Stimulated activated CD8-positive, alpha-beta memory T cell treated with anti-CD3 and anti-CD28 coated beads, Interleukin-15, amount 100 ng/mL, for 48 hours (primary cell): ENCODE data around the gene NPIPA2.
"Not testable (repeated sequence)": the region's sequence is repeated elsewhere in the genome, so short reads cannot be mapped to it uniquely, and the experiment has no call there.

Source experiments
- DNase-seq, 2 donors: peaks; one replicate each; pipeline ENCODE4 v3.0.0-alpha.2; 2020; ENCODE audit warnings: low read depth in 2 of 2

The NPIPA2 gene

DNA sequence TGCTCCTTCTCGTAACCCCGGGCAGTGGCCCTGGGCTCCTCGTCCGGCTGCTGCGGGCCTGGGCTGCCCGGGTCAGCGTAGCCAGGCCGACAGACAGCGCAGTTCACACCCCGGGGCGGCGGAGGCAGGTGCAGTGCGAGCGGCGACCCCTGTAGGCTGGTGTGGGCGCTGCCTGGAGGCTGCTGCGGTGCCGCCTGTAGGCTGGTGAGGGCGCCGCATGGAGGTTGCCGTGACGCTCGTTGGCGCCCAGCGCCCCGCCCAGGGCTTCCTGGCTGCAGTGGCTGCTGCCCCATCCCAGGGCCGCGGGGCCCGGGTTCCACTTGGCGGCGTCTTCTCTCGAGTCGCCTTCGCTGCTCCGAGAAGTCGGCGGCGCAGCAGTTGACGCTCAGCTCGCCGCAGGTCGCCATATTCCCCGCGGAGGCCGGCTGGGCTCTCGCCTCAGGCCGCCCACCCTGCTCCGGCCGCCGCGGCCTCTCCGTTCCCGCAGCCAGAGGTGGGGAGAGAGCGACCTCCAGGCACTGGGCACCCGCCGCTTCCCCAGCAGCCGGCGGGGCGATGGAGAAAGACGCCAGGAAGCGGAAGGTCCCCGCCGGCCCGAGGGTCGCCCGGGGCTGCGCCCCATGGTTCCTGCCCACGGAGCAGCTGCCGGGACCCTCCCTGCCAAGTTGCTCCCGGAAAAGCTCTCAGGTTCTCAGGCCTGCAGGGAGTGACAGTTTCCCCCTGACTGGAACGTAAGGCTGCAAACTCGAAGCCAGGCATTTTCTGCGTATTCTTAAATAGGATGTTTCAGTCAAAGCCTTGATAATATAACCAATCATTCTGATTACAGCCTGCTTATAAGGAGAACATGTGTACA is at the start of gene NPIPA2:
Gene NPIPA2 (plus strand): TSS at position 261 of the 856 bp plus-strand sequence. CDS start 5,533 bp downstream, outside the sequence.
- DNase-seq: not testable (repeated sequence)

DNA sequence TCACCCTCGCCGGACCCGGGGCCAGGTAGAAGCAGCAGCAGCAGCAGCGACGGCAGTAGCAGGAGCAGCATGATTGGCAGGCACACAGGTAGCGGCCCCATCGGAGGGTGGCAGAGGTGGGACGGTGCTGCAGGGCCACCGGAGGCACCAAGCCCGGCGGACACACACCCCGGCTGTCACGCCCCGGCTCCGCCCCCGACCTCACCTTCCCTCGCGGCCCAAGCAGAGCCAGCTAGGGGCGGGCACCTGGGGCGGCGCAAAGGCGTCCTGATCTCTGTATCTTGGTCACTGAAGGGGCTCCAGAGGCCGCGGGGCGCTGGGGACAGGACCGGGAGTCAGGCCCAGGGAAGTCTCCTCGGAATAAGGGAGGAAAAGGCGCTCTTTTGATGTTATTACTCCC is 48.2 kb upstream of the NPIPA2 start, which contains the start of gene PLA2G10:
Gene PLA2G10 (minus strand): TSS at position 180 of the 400 bp plus-strand sequence. CDS start 79 bp downstream, at position 101.
- DNase-seq: not testable (repeated sequence)

DNA sequence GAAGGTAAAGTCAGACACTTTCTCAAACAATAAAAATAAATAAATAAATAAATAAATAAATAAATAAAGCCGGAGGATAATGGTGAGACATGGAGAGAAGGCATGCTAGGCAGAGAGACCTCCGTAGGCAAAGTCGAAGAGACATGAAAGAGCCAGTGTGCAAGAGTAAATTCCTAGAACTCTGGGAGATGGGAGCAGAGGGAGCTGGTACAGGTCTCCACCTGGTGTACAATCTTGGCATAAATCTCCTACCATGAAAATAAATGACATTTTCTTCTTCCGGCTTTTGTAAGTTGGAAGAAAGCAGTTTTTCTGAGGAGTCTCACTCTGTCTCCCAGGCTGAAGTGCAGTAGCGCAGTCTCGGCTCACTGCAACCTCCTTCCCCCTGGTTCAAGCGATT is 40.5 kb upstream of the NPIPA2 start:
- not testable (repeated sequence) for DNase-seq

DNA sequence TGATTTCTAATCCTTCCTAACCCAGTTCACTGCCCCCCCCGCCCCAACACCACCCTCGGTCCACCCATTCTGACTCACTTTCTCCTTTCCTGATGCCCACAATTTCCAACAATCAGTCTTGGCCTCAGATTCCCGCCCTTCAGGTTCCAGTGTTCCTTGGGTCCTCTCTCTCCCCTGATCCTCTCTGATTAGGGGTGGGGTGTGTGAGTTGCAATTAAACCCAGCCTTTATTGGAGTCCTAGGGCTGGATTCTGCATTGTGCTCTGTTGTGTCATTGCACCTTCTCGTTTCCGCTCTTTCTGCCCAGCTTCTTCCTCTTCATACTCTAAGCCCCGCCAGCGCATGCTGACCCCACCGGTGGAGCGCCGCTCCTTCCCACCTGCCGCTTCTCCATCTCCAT is 39.7 kb upstream of the NPIPA2 start:
- not testable (repeated sequence) for DNase-seq

DNA sequence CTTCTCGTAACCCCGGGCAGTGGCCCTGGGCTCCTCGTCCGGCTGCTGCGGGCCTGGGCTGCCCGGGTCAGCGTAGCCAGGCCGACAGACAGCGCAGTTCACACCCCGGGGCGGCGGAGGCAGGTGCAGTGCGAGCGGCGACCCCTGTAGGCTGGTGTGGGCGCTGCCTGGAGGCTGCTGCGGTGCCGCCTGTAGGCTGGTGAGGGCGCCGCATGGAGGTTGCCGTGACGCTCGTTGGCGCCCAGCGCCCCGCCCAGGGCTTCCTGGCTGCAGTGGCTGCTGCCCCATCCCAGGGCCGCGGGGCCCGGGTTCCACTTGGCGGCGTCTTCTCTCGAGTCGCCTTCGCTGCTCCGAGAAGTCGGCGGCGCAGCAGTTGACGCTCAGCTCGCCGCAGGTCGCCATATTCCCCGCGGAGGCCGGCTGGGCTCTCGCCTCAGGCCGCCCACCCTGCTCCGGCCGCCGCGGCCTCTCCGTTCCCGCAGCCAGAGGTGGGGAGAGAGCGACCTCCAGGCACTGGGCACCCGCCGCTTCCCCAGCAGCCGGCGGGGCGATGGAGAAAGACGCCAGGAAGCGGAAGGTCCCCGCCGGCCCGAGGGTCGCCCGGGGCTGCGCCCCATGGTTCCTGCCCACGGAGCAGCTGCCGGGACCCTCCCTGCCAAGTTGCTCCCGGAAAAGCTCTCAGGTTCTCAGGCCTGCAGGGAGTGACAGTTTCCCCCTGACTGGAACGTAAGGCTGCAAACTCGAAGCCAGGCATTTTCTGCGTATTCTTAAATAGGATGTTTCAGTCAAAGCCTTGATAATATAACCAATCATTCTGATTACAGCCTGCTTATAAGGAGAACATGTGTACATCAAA is 38.9 kb upstream of the NPIPA2 start, which contains the start of gene NPIPA3:
Gene NPIPA3 (plus strand): TSS at position 256 of the 856 bp plus-strand sequence. CDS start 5,533 bp downstream, outside the sequence.
- DNase-seq: not testable (repeated sequence)

DNA sequence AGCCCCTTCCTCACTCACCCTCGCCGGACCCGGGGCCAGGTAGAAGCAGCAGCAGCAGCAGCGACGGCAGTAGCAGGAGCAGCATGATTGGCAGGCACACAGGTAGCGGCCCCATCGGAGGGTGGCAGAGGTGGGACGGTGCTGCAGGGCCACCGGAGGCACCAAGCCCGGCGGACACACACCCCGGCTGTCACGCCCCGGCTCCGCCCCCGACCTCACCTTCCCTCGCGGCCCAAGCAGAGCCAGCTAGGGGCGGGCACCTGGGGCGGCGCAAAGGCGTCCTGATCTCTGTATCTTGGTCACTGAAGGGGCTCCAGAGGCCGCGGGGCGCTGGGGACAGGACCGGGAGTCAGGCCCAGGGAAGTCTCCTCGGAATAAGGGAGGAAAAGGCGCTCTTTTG is 9.1 kb upstream of the NPIPA2 start:
- DNase-seq: not testable (repeated sequence)

DNA sequence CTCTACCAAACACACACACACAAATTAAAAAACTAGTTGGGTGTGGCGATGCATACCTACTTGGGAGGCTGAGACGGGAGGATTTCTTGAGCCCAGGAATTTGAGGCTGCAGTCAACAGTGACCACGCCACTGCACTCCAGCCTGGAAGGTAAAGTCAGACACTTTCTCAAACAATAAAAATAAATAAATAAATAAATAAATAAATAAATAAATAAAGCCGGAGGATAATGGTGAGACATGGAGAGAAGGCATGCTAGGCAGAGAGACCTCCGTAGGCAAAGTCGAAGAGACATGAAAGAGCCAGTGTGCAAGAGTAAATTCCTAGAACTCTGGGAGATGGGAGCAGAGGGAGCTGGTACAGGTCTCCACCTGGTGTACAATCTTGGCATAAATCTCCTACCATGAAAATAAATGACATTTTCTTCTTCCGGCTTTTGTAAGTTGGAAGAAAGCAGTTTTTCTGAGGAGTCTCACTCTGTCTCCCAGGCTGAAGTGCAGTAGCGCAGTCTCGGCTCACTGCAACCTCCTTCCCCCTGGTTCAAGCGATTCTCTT is 1.4 kb upstream of the NPIPA2 start:
- not testable (repeated sequence) for DNase-seq

DNA sequence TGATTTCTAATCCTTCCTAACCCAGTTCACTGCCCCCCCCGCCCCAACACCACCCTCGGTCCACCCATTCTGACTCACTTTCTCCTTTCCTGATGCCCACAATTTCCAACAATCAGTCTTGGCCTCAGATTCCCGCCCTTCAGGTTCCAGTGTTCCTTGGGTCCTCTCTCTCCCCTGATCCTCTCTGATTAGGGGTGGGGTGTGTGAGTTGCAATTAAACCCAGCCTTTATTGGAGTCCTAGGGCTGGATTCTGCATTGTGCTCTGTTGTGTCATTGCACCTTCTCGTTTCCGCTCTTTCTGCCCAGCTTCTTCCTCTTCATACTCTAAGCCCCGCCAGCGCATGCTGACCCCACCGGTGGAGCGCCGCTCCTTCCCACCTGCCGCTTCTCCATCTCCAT is 539 bp upstream of the NPIPA2 start:
- not testable (repeated sequence) for DNase-seq

DNA sequence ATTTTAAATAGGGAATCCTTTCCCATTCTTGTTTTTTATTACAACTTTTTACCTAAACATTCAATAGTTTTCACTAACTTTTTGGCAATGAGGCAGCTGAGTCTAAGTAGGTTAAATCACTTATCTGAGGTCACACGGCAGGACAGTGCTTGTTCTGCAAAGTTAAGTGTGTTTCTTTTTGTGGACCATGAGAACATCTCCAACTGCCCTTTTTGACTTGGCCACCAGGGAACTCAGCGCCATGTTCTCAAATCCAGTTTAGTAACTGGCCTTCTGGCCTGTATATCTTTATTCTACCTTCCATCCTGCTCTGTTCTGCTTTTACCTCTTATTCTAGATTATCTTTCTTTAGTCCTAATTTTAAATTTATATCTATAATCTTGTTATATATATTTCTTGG is 31.3 kb downstream of the NPIPA2 start:
- DNase-seq: not testable (repeated sequence)

DNA sequence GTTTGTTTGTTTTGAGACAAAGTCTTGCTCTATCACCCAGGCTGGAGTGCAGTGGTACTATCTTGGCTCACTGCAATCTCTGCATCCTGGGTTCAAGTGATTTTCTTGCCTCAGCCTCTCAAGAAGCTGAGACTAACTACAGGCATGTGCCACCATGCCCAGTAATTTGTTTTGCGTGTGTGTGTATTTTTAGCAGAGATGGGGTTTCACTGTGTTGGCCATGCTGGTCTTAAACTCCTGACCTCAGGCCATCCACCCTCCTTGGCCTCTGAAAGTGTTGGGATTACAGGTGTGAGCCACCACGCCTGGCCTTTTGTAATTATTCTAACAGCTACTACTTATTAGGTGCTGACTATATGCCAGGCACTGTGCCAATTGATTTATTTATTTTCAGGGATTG is 33.3 kb downstream of the NPIPA2 start:
- DNase-seq: not testable (repeated sequence)

DNA sequence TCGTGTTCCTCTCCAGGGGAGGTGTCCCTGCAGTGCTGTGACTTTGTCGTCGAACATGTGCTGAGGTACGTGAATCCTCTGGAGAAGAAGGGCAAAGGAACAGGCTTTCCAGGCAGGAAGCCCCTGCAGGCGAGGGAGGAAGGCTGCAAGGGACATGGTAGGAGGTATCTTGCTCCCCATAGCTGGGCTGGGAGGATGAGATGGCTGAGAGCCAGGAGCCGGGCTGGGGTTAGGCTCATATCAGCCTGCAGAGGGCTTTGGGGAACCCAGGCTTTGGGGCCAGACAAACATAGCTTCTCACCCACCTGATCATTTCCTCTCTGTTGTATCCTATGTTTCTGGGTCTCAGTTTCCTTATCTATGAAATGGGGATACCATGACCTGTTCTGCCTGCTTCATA is 34.4 kb downstream of the NPIPA2 start:
- DNase-seq: not testable (repeated sequence)

DNA sequence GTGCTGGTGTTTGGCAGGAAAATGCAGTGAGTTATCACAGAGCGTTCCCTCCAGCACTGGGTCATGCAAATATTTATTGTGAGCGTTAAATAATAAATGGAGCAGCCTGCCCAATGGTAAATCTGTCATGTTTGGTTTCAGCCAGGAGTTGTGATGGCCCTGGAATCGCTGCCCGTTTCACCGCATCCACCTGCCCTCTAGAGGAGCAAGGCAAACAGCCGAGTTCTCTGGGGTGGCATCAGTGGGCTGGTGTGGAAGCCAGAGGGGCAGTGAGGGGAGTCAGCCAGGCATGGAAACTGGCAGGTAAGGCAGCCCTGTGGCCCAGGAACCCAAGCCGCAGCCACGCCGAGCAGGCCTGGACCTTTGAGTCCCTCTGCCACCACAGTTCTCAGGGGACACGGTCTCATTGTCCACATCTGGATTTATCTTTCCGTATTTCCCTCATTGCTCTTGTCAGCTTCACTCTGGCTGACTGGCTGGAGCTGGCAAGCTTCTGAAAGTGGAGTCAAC is 37.1 kb downstream of the NPIPA2 start:
- DNase-seq: not testable (repeated sequence)

DNA sequence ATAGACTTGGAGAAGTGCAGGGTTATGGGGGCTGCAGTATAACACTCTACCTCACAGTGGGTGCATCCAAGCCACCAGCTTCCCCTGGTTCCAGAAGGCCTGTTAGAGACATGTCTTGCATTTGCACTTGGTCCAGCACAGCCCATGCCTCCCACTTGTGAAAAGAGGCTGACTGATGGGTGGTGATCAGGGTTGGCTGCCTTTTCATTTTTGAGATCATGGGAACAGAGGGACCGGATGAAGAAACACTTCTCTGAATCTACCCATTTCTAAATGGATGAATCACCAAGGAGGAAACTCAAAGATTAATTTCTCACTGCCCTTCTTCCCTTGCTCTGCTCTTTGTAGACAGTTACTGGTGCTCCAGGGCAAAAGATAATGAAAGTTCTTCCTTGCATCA is 43.8 kb downstream of the NPIPA2 start:
- not testable (repeated sequence) for DNase-seq

DNA sequence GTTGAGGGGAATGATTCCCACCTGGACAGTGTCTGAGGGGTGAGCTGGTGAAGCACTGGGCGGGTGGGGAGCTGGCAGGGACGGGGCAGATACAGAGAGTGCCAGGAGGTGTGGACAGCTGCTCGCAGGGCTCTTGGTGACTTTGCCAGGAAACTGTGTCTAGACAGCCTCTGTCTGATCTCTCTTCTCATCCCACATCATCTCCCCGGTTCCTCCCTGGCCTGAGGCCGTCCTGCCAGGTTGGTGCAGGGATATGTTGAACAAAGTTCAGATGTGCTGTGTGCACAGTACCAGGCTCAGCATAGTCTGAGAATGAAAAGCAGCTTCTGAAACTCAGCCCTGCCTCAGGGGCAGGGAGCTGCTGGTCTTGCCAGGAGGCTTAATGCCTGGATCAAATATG is 47.2 kb downstream of the NPIPA2 start:
- DNase-seq: not testable (repeated sequence)

DNA sequence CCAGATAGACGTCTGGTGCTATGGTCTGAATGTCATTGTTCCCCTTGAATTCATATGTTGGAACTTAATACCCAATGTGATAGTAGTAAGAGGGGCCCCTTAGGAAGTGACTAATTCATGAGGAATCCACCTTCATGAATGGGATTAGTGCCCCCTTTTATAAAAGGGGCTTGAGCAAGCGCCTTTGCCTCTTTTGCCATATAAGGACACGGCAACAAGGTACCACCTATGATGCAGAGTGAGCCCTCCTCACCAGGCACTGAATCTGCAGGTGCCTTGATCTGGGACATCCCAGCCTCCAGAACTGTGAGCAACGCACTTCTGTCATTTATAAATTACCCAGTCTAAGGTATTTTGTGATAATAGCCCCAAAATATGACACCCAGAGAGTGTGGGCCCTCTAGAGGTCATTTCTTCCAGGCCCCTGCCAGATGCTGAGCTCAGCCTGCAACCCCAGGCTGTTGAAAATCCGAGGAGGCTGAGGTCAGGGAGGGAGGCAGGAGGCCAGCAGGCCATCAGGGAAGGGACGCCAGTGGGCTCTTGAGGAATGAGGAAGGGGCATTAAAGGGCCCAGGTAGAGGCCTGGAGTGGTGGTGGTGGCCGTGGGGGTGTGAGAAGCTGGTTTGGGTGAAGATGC is 48.1 kb downstream of the NPIPA2 start:
- not testable (repeated sequence) for DNase-seq

DNA sequence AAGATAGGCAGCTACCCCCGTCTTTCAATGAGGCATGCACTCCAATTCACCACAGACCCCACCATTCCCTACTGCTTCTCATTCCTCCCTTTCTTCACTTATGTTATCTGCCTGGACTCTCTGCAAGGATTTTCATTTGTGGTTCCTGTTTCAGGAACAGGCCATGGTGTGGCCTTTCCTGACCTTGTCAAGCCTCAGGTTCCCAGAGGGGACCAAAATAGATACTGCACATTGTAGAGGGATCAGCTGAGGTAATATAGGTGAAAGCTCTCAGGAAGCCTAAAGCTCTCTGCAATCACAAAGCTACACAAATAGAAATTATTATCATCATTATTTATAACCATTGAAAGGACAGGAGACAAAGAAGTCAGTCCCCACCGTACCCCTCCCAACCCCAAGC is 50.6 kb downstream of the NPIPA2 start:
- DNase-seq: not testable (repeated sequence)

DNA sequence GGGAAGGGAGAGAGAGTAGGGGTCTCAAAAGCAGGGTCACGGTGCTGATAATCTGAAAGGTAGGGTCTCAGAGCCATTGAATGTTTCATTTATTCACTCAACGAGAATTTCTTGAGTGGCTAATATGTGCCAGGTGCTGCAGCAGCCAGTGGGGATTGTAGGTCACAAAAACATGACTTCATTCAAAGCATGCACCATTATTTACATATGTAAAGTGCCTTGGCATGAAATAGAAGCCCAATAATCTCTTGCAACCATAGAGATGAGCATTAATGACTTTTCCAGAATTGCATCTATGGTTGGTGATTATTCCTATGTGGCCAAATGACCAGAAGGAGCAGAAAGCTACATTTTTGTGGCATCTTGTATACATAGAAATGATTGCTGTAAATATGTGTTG is 55.2 kb downstream of the NPIPA2 start:
- not testable (repeated sequence) for DNase-seq

DNA sequence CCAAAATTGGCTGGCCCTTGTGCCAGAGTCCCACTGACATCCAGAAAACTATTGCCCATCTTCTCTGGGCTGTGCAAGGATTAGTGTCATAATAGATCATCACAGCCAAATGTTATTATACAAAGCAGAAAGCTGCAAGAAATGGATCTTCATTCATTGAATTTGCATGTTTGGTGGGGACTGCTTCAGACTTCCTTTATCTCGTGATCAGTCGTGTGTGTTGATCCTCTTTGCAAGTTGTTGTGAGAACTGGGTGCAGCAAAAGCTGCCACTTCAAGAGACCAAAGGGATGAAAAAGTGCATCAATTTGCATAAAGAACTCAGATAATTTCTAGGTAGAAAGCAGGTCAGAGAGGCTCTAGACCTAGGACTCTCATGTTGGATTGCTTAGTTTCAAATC is 61.2 kb downstream of the NPIPA2 start:
- DNase-seq: not testable (repeated sequence)

DNA sequence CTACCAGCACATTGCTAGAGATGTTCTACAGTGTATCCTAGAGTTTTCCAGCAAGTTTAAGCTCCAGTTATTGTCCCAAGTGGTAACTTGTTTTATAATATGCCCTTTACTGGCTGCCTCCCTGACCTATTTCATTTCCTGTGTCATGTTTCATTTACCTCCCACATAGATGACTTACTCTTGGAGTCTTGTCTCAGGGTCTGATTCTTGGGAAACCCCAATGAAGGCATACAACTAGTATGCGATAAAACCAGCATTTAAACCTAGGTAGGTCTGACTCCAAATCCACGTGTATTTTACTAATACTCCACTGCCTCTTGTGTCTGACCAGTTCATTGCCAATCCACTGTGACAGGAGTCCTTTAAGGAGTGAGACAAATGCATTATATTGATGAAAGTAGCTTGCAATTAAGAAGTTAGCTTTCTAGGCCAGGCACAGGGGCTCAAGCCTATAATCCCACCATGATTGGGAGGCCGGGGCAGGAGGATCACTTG is 64.9 kb downstream of the NPIPA2 start:
- DNase-seq: not testable (repeated sequence)

DNA sequence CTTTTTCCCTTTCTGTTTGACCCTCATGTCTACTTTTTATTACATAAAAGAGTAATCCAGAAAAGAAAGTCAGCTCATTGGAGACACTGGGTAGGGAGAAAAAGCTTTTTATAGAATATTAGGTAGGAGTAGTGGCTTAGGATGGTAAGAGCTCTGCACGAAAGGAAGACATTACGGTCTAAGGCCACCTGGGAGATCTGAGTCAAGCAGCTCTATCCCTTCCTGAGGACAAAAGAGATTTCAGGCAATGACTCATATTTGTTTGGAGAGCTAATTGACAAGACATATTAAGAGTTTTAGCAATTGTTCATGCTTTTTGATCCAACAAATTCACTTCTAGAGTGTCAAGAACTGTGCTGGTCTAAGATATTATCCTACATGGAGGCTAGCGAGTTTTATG is 71.6 kb downstream of the NPIPA2 start:
- DNase-seq: not testable (repeated sequence)
